Smooth muscle cell of the pulmonary artery (primary cell): ENCODE data around the gene COPRS. TPM values are rescaled to one million over a fixed set of nuclear protein-coding genes. Genes with fewer than 3 reads are reported as not detected.

ENCODE experiments used
- total RNA-seq: library from RNA; depleted of rRNA; stranded (reverse); fragments of >200 nt; gene quantifications from 2 replicates; pipeline ENCODE4 v1.2.3, GENCODE V29; 2014

Gene COPRS
- total RNA-seq, result 70.0 and 71.5 TPM in 2 replicates

GRCh38 chr17:31858642-31859486 lies at the start of gene COPRS:
Gene COPRS (minus strand): TSS chr17:31859244. CDS start chr17:31859199, 45 bp downstream.

Other genes starting within 250 kb of the COPRS start
- gene UTP6, start 42.5 kb upstream of the COPRS start, total RNA-seq, result 29.5 and 34.5 TPM in 2 replicates
- gene SUZ12, start 77.8 kb upstream of the COPRS start, total RNA-seq, result 23.3 and 24.0 TPM in 2 replicates
- gene LRRC37B, start 148.1 kb upstream of the COPRS start, total RNA-seq, result 10.7 and 13.5 TPM in 2 replicates